Parathyroid adenoma (tissue), 2 donors: ENCODE data around the gene MUC2.

ENCODE experiments used
- H2AFZ ChIP-seq: fragments of 300-600 bp; sonication (generic); one replicate; pipeline ENCODE4 v1.7.0; 2017; ENCODE audit warnings: antibody characterized with exemption, mild to moderate bottlenecking
- H3K27ac ChIP-seq: fragments of 300-600 bp; sonication (generic); one replicate; pipeline ENCODE4 v1.7.0; 2017
- H3K27me3 ChIP-seq: fragments of 300-600 bp; sonication (generic); one replicate; pipeline ENCODE4 v1.7.0; 2017; ENCODE audit warnings: low read length; ENCODE audit not compliant: control insufficient read depth, insufficient read depth
- H3K36me3 ChIP-seq: fragments of 300-600 bp; sonication (generic); one replicate; pipeline ENCODE4 v1.7.0; 2017; ENCODE audit warnings: low read length; ENCODE audit not compliant: control insufficient read depth, insufficient read depth
- H3K4me1 ChIP-seq: fragments of 300-600 bp; sonication (generic); one replicate; pipeline ENCODE4 v1.7.0; 2017; ENCODE audit warnings: control low read depth
- H3K4me2 ChIP-seq: fragments of 300-600 bp; sonication (generic); one replicate; pipeline ENCODE4 v1.7.0; 2017; ENCODE audit warnings: low read length
- H3K4me3 ChIP-seq: fragments of 300-600 bp; sonication (generic); one replicate; pipeline ENCODE4 v1.7.0; 2017; ENCODE audit warnings: low read depth, low read length
- H3K79me2 ChIP-seq: fragments of 300-600 bp; sonication (generic); one replicate; pipeline ENCODE4 v1.7.0; 2017; ENCODE audit warnings: control low read depth
- H3K9ac ChIP-seq: fragments of 300-600 bp; sonication (generic); one replicate; pipeline ENCODE4 v1.7.0; 2017; ENCODE audit warnings: mild to moderate bottlenecking
- H3K9me3 ChIP-seq: fragments of 300-600 bp; sonication (generic); one replicate; pipeline ENCODE4 v1.7.0; 2017; ENCODE audit warnings: low read length; ENCODE audit not compliant: control insufficient read depth
- TF ChIP-seq, protein P1 (sequence below): fragments of 300-600 bp; sonication (generic); IDR thresholded peaks from one replicate; pipeline ENCODE4 v1.7.0; 2017; ENCODE audit warnings: antibody characterized with exemption, mild to moderate bottlenecking
- donor health status: primary hyperparathyroidism.

The MUC2 gene

DNA sequence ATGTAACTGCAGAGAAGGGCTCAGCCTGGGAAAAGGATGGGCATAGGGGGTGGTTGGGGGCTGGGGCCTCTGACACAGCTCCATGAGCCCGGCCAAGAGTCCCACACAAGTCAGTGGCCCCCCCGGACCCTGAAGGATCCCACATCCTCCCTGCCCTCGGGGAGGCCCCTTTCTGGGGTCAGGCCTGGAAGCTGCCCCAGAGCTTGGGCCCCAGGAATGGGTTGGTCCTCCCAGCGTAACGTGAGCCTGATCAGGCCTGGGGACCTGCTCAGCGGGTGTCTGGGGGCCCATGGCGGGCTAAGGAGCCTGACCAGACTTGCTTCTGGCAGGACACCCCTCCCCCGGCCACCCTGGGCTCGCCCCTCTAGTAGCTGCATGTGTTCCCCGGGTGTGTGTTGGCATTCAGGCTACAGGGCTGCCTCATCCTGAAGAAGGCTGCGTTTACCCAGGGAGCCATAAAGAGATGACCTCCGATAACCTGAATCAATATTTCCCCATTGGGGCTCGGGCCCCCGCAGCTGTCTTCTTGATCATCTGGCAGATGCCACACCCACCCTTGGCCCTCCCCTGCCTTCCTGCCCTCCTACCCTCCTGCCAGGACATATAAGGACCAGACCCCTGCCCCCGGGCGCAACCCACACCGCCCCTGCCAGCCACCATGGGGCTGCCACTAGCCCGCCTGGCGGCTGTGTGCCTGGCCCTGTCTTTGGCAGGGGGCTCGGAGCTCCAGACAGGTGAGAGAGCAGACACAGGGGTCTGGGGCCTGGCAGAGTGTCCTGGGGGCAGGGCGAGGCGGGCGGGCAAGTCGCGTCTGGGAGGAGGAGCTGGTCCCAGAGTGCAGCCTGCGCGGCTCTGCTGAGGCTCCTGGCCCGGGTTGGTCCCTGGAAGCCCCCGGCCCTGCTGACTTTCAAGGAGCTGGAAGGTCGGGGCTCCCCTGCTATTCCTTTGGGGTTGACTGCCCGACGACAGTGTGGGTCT lies at the start of gene MUC2:
MUC2 (plus strand) TSS at position 631 of the 978 bp plus-strand sequence.
- TF ChIP-seq, protein P1, sequence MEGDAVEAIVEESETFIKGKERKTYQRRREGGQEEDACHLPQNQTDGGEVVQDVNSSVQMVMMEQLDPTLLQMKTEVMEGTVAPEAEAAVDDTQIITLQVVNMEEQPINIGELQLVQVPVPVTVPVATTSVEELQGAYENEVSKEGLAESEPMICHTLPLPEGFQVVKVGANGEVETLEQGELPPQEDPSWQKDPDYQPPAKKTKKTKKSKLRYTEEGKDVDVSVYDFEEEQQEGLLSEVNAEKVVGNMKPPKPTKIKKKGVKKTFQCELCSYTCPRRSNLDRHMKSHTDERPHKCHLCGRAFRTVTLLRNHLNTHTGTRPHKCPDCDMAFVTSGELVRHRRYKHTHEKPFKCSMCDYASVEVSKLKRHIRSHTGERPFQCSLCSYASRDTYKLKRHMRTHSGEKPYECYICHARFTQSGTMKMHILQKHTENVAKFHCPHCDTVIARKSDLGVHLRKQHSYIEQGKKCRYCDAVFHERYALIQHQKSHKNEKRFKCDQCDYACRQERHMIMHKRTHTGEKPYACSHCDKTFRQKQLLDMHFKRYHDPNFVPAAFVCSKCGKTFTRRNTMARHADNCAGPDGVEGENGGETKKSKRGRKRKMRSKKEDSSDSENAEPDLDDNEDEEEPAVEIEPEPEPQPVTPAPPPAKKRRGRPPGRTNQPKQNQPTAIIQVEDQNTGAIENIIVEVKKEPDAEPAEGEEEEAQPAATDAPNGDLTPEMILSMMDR, result no peak
- H3K27me3 ChIP-seq, result no peaks in the 10 kb centered on the region
- no peak within 1 kb of the TSS for H3K4me3 ChIP-seq
- no peak within 1 kb of the TSS for H3K4me2 ChIP-seq
- H2AFZ ChIP-seq, result no peak within 1 kb of the TSS
- H3K9ac ChIP-seq, result no peak within 1 kb of the TSS
- no peaks in the 10 kb centered on the region for H3K9me3 ChIP-seq
- no peaks in the 10 kb centered on the region for H3K4me1 ChIP-seq
- H3K79me2 ChIP-seq, result no peaks in the 10 kb centered on the region
- H3K36me3 ChIP-seq, result no peaks in the 10 kb centered on the region
- H3K27ac ChIP-seq, result no peak within 1 kb of the TSS

DNA sequence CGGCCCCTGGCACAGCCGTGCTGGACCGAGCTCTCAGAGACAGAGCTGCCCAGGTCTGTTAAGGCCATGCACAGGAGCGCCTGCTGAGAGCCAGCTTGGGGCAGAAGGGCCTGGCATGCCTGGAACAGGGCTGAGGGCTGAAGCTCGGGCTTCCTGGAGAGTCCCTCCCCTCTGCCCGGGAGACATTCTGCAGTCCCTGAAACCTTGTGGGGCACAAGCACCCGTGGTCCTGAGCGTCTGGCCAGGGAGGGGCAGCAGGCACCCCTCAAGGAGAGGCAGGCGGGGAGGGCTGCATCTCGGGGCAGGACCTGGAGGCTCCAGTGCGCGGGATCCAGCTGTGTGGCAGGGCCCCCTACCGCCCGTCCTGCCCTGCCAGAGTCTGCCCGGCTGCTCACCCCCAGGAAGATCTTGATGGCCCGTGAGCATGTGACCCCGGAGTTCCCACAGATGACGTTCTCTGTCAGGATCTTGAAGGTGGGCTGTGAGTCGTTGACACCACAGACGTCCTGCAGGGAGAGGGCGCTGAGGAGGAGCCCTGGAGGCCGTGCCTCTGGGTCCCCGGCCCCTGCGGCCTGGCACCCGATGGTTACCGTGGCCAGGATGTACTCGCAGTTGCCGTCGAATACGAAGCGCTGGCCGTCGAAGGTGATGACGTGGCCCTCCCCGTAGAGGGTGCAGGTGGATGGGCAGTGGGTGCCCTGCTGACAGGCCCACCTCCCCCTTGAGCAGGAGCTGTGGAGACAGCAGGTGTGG lies 49.1 kb upstream of the MUC2 start:
- TF ChIP-seq, protein P1, result no peak
- H3K9me3 ChIP-seq, result no peaks in the 10 kb centered on the region
- no peak overlapping the region for H3K9ac ChIP-seq
- H3K4me1 ChIP-seq, result no peaks in the 10 kb centered on the region
- H3K27me3 ChIP-seq, result no peaks in the 10 kb centered on the region
- no peaks in the 10 kb centered on the region for H3K79me2 ChIP-seq
- H3K4me3 ChIP-seq, result no peak overlapping the region
- H3K36me3 ChIP-seq, result no peaks in the 10 kb centered on the region
- H2AFZ ChIP-seq, result no peak overlapping the region
- no peak overlapping the region for H3K27ac ChIP-seq
- H3K4me2 ChIP-seq, result no peak overlapping the region

DNA sequence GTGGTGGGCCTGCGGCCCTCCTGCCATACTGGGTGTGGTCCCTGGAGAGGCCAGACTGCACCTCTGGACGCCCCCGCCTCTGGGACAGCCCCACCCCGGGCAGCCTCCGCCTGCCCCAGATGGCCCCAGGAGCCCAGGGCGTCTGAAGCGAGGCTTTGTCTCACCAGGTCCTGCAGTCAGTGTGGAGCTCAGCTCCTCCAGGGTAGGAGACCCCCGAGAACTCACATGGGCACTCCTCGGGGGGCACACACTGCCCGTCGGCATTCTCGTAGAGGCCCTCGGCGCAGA lies 48.6 kb upstream of the MUC2 start:
- H3K4me2 ChIP-seq, result no peak overlapping the region

DNA sequence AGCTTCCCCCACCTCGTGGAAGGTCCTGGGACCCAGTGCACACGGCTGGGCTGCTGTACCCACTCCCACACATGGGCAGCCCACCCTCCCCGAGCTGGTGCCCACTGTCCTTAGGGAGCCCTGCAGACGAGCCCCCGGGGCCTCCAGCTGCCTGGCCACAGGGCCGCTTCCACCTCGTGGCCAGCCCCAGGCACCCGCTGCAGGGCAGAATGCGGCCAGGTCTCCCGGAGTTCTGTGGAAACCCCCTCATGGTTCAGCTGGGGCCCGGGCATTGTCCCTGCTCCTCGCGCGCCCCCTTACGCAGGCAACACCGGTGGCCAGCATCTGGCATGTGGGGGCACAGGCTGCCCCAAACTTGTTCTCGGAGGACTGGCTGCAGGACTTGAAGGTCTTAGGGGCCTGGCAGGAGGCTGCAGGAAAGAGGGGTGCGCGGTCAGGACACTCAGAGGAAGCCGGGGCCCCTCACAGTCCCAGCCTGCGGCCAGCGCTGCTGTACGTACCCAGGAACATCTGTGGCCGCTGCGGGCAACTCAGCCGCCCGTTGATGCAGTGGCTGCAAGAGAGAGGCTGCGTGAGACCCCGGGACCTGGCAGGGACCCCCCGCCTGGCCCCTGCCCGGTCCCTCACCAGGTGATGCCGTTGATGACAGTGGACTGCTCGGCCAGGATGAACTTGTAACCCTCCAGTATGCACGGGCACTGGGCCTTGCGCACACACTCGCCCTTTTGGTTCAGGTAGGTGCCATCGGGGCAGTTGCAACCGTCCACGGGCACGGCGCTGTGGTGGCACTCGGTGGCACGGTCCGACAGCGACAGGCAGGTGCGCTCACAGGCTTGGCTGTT lies 47.8 kb upstream of the MUC2 start:
- H3K27ac ChIP-seq, result no peak overlapping the region
- no peaks in the 10 kb centered on the region for H3K36me3 ChIP-seq
- H3K79me2 ChIP-seq, result no peaks in the 10 kb centered on the region
- H3K9me3 ChIP-seq, result no peaks in the 10 kb centered on the region
- H3K27me3 ChIP-seq, result no peaks in the 10 kb centered on the region
- no peak overlapping the region for H3K4me2 ChIP-seq
- no peak overlapping the region for H3K4me3 ChIP-seq
- no peak overlapping the region for H2AFZ ChIP-seq
- no peaks in the 10 kb centered on the region for H3K4me1 ChIP-seq
- TF ChIP-seq, protein P1, result no peak
- no peak overlapping the region for H3K9ac ChIP-seq

More for the DNA sequence above, 48.6 kb upstream of the MUC2 start:
- H3K4me1 ChIP-seq, result no peaks in the 10 kb centered on the region
- TF ChIP-seq, protein P1, result no peak
- no peak overlapping the region for H3K9ac ChIP-seq
- no peak overlapping the region for H3K4me3 ChIP-seq
- H3K27me3 ChIP-seq, result no peaks in the 10 kb centered on the region
- no peaks in the 10 kb centered on the region for H3K9me3 ChIP-seq
- H3K36me3 ChIP-seq, result no peaks in the 10 kb centered on the region
- H3K27ac ChIP-seq, result no peak overlapping the region
- no peaks in the 10 kb centered on the region for H3K79me2 ChIP-seq
- no peak overlapping the region for H2AFZ ChIP-seq
